Neural progenitor cell (in vitro differentiated cells): ENCODE results near the gene LRRC4B.

Source experiments
- EZH2 ChIP-seq: fragments of 200-600 bp; sonication (generic); IDR thresholded peaks from 2 replicates; pipeline ENCODE4 v1.6.1; 2017; ENCODE audit warnings: antibody characterized with exemption, mild to moderate bottlenecking, moderate library complexity
- EZH2phosphoT487 ChIP-seq: fragments of 200-600 bp; sonication (generic); IDR thresholded peaks from 2 replicates; pipeline ENCODE4 v1.6.1; 2017; ENCODE audit warnings: antibody characterized with exemption
- TF ChIP-seq, protein P1 (sequence below): fragments of 200-600 bp; sonication (generic); IDR thresholded peaks from 2 replicates; pipeline ENCODE4 v1.5.1; 2017; ENCODE audit warnings: antibody characterized with exemption, mild to moderate bottlenecking

GRCh38 chr19:50548191-50549058 lies 19.8 kb downstream of the LRRC4B start:
- TF ChIP-seq, protein P1, sequence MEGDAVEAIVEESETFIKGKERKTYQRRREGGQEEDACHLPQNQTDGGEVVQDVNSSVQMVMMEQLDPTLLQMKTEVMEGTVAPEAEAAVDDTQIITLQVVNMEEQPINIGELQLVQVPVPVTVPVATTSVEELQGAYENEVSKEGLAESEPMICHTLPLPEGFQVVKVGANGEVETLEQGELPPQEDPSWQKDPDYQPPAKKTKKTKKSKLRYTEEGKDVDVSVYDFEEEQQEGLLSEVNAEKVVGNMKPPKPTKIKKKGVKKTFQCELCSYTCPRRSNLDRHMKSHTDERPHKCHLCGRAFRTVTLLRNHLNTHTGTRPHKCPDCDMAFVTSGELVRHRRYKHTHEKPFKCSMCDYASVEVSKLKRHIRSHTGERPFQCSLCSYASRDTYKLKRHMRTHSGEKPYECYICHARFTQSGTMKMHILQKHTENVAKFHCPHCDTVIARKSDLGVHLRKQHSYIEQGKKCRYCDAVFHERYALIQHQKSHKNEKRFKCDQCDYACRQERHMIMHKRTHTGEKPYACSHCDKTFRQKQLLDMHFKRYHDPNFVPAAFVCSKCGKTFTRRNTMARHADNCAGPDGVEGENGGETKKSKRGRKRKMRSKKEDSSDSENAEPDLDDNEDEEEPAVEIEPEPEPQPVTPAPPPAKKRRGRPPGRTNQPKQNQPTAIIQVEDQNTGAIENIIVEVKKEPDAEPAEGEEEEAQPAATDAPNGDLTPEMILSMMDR, result no peak
- TF ChIP-seq EZH2 (no peak), EZH2phosphoT487 (no peak)
